Breast epithelium (tissue), 4 donors: Measurements from ENCODE around the gene E2F4. TPM values are rescaled to one million over a fixed set of nuclear protein-coding genes. Genes with fewer than 3 reads are reported as not detected.
A peak's percentile ranks its signal among the peaks of the same experiment; 100 is the strongest.

Experiments
- DNase-seq, 2 donors: peaks; one replicate each; pipeline ENCODE4 v3.0.0-alpha.2; 2019; ENCODE audit warnings: low spot score in 2 of 2
- H3K27ac ChIP-seq, 2 donors: fragments of 200-600 bp; sonication (generic) in 1 of 2; one replicate each; pipeline ENCODE4 v1.5.1; 2016 to 2019; ENCODE audit warnings: mild to moderate bottlenecking in 1 of 2
- H3K27me3 ChIP-seq, 2 donors: fragments of 200-600 bp; sonication (generic) in 1 of 2; one replicate each; pipeline versions ENCODE4 v1.5.1 to v1.6.0; 2017 to 2019; ENCODE audit warnings: control low read depth in 1 of 2, mild to moderate bottlenecking in 1 of 2
- H3K36me3 ChIP-seq: fragments of 200-600 bp; one replicate; pipeline ENCODE4 v1.5.1; 2019
- H3K4me1 ChIP-seq, 2 donors: fragments of 200-600 bp; sonication (generic); one replicate each; pipeline ENCODE4 v1.5.1; 2016 to 2019; ENCODE audit warnings: control low read depth in 1 of 2
- H3K4me3 ChIP-seq, 3 donors: fragments of 200-600 bp; sonication (generic); 1 replicate in 2 of 3; 2 replicates in 1 of 3; pipeline ENCODE4 v1.5.1; 2016 to 2019; ENCODE audit warnings: mild to moderate bottlenecking in 3 of 3, moderate library complexity in 2 of 3
- H3K9me3 ChIP-seq, 2 donors: fragments of 200-600 bp; sonication (generic) in 1 of 2; one replicate each; pipeline ENCODE4 v1.5.1; 2016 to 2019; ENCODE audit warnings: control low read depth in 1 of 2
- CTCF ChIP-seq, 3 donors: fragments of 450-650 bp; IDR thresholded peaks; one replicate each; pipeline ENCODE4 v1.5.1; 2016 to 2017; ENCODE audit warnings: antibody characterized with exemption in 3 of 3, mild to moderate bottlenecking in 3 of 3, moderate library complexity in 3 of 3
- POLR2A ChIP-seq: fragments of 450-650 bp; IDR thresholded peaks from one replicate; pipeline ENCODE4 v1.6.1; 2016; ENCODE audit warnings: antibody characterized with exemption, mild to moderate bottlenecking, moderate library complexity
- POLR2AphosphoS5 ChIP-seq, 3 donors: sonication (generic); formaldehyde crosslinking; IDR thresholded peaks; one replicate each; pipeline ENCODE4 v1.6.1; 2017; ENCODE audit warnings: antibody characterized with exemption in 3 of 3
- intact Hi-C: fragments of 100-400 bp; cut with DNase I; formaldehyde crosslinking; loops from one replicate; pipeline ENCODE4 v1.15.1; 2023; ENCODE audit warnings: low total_unique reads
- total RNA-seq, 3 donors: library from RNA; depleted of rRNA; stranded (reverse); fragments of >200 nt; gene quantifications; one replicate each; pipeline ENCODE4 v1.1.0, GENCODE V29; 2016

E2F4 gene
- total RNA-seq = 10 to 100 TPM; 74.1 to 86.9 (median 76.1) TPM

- intact Hi-C loops = no loop called here
- peak; percentile 74 to 84 (median 84) for TF ChIP-seq POLR2AphosphoS5 (IDR thresholded peaks at IDR 0.05)
- no peak for TF ChIP-seq CTCF (IDR thresholded peaks at IDR 0.05)
- TF ChIP-seq POLR2A = no peak
- Histone ChIP-seq H3K36me3 (no peaks in the 10 kb centered on the region), H3K4me1 (peaks cover 5 to 15% of the 10 kb centered on the region in 2 donors), H3K27ac (peak within 1 kb of the TSS; percentile 69 to 70), H3K9me3 (no peaks in the 10 kb centered on the region), H3K4me3 (peak within 1 kb of the TSS; percentile 85 to 94 (median 93)), H3K27me3 (no peaks in the 10 kb centered on the region)
- DNase-seq = peak; percentile 85 to 90
These were observed at the start of gene E2F4 for GRCh38 chr16:67191995-67192681. E2F4 (plus strand) TSS chr16:67192155; CDS start chr16:67192228, 73 bp downstream.

GRCh38 chr16:67142342-67142741, 49.6 kb upstream of the E2F4 start:
- Histone ChIP-seq H3K27me3 (no peaks in the 10 kb centered on the region), H3K4me3 (no peak overlapping the region), H3K9me3 (no peaks in the 10 kb centered on the region), H3K36me3 (peaks cover 11% of the 10 kb centered on the region), H3K27ac (no peak overlapping the region), H3K4me1 (no peaks in the 10 kb centered on the region)
- intact Hi-C loops = loop anchor here (10.0 kb wide), 2 partner anchors 148 to 178 kb away; partner anchors contain the start of gene CES3
- peak in 1 of 2 donors; percentile 33 for DNase-seq
- TF ChIP-seq CTCF (IDR thresholded peaks at IDR 0.05) = no peak
- no peak for TF ChIP-seq POLR2AphosphoS5 (IDR thresholded peaks at IDR 0.05)
- no peak for TF ChIP-seq POLR2A

GRCh38 chr16:67144943-67145342, 47.0 kb upstream of the E2F4 start:
- H3K9me3 ChIP-seq = no peaks in the 10 kb centered on the region
- TF ChIP-seq POLR2AphosphoS5 (IDR thresholded peaks at IDR 0.05) (no peak), CTCF (IDR thresholded peaks at IDR 0.05) (no peak), POLR2A (no peak)
- H3K27me3 ChIP-seq = no peaks in the 10 kb centered on the region
- intact Hi-C loops = loop anchor here (10.0 kb wide), 2 partner anchors 150 to 180 kb away; partner anchors contain the start of gene CES3
- no peak overlapping the region for H3K4me3 ChIP-seq
- H3K4me1 ChIP-seq = no peaks in the 10 kb centered on the region
- DNase-seq = peak in 1 of 2 donors; percentile 10
- peaks cover 9% of the 10 kb centered on the region for H3K36me3 ChIP-seq
- no peak overlapping the region for H3K27ac ChIP-seq

- H3K4me1 ChIP-seq = peaks cover 0 to 5% of the 10 kb centered on the region in 2 donors
- no peak for TF ChIP-seq CTCF (IDR thresholded peaks at IDR 0.05)
- no peak for TF ChIP-seq POLR2AphosphoS5 (IDR thresholded peaks at IDR 0.05)
- no peak for TF ChIP-seq POLR2A
- no peak overlapping the region for H3K4me3 ChIP-seq
- H3K27me3 ChIP-seq = no peaks in the 10 kb centered on the region
- H3K27ac ChIP-seq = no peak overlapping the region
- intact Hi-C loops = loop anchor here (10.0 kb wide), 2 partner anchors 151 to 181 kb away; partner anchors contain the start of gene CES3
- H3K9me3 ChIP-seq = no peaks in the 10 kb centered on the region
- peaks cover 4% of the 10 kb centered on the region for H3K36me3 ChIP-seq
- peak in 1 of 2 donors; percentile 19 for DNase-seq
These were observed 46.2 kb upstream of the E2F4 start for GRCh38 chr16:67145746-67146145.
